ENCODE data around the gene SUGCT.

DNA sequence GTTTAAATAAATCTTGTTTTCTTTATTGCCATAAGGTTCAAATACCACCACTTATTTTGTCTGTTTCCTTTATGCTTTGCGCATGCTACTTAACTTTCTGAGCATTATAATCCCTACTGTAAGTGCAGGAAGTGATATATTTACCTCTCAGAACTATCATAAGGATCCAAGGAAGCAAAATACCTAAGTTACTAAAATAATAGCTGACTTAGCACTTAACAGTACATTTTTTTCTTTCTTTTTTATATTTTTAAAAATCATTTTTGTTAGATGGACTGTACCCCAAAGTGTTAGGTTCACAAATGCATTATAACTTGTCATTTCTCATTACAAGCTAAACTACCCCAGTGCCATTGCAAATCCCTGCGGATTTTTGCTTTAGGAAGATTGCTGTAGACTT lies 663.8 kb downstream of the SUGCT start:
- TF ChIP-seq, protein P1, sequence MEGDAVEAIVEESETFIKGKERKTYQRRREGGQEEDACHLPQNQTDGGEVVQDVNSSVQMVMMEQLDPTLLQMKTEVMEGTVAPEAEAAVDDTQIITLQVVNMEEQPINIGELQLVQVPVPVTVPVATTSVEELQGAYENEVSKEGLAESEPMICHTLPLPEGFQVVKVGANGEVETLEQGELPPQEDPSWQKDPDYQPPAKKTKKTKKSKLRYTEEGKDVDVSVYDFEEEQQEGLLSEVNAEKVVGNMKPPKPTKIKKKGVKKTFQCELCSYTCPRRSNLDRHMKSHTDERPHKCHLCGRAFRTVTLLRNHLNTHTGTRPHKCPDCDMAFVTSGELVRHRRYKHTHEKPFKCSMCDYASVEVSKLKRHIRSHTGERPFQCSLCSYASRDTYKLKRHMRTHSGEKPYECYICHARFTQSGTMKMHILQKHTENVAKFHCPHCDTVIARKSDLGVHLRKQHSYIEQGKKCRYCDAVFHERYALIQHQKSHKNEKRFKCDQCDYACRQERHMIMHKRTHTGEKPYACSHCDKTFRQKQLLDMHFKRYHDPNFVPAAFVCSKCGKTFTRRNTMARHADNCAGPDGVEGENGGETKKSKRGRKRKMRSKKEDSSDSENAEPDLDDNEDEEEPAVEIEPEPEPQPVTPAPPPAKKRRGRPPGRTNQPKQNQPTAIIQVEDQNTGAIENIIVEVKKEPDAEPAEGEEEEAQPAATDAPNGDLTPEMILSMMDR (IDR thresholded peaks at IDR 0.05; ENCODE audit: insufficient read depth, low read length), result no peak
- TF ChIP-seq, protein P2, sequence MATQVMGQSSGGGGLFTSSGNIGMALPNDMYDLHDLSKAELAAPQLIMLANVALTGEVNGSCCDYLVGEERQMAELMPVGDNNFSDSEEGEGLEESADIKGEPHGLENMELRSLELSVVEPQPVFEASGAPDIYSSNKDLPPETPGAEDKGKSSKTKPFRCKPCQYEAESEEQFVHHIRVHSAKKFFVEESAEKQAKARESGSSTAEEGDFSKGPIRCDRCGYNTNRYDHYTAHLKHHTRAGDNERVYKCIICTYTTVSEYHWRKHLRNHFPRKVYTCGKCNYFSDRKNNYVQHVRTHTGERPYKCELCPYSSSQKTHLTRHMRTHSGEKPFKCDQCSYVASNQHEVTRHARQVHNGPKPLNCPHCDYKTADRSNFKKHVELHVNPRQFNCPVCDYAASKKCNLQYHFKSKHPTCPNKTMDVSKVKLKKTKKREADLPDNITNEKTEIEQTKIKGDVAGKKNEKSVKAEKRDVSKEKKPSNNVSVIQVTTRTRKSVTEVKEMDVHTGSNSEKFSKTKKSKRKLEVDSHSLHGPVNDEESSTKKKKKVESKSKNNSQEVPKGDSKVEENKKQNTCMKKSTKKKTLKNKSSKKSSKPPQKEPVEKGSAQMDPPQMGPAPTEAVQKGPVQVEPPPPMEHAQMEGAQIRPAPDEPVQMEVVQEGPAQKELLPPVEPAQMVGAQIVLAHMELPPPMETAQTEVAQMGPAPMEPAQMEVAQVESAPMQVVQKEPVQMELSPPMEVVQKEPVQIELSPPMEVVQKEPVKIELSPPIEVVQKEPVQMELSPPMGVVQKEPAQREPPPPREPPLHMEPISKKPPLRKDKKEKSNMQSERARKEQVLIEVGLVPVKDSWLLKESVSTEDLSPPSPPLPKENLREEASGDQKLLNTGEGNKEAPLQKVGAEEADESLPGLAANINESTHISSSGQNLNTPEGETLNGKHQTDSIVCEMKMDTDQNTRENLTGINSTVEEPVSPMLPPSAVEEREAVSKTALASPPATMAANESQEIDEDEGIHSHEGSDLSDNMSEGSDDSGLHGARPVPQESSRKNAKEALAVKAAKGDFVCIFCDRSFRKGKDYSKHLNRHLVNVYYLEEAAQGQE (IDR thresholded peaks at IDR 0.05; ENCODE audit: insufficient replicate concordance, low read depth), result no peak
- no peak for TF ChIP-seq POLR2AphosphoS5 (IDR thresholded peaks at IDR 0.05; ENCODE audit: low read depth)
